Subcutaneous preadipocyte (primary cell): ENCODE data around the gene SLC2A13. TPM values are rescaled to one million over a fixed set of nuclear protein-coding genes. Genes with fewer than 3 reads are reported as not detected.

ENCODE experiments used
- small RNA-seq: library from RNA; depleted of rRNA; stranded (forward); fragments of <200 nt; gene quantifications from one replicate; pipeline ENCODE3, GENCODE V24; 2012
- total RNA-seq: library from RNA; depleted of rRNA; stranded (reverse); fragments of >200 nt; gene quantifications from 2 replicates; pipeline ENCODE4 v1.2.3, GENCODE V29; 2012

SLC2A13 gene
- 7.3 and 20.9 TPM in 2 replicates for total RNA-seq

DNA sequence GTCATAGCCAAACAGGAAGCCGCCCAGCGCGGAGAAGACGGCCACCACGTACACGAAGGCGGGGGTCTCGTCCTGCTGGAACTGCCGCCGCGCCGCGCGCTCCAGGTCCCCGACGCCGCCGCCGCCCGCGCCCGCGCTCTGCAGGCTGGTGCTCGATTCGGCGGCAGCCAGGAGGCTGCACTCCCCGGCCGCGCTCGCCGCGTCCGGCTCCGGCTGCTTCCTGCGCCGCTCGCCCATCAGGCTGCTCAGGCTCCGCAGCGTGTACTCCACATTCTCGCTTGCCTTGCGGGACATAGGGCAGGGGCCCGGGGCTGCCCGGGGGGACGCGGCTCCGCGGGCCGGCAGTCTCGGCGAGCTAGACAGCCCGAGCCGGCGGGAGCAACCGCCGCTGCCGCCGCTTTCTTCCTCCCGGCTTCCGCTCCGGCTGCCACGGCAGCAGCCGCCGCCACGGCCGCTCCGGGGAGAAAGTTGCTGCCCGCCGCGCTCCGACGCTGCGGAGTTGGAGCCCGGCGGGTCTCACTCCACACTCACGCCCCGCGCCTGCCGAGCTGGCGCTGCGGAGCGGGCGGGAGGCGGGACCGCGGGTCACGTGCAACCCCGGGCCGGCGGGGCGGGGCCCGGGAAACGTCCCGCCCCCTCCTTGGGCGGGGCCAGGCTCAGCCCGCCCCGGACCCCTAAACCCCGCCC is at the start of gene SLC2A13:
Gene SLC2A13 (minus strand): TSS at position 567 of the 687 bp plus-strand sequence. CDS start 273 bp downstream, at position 294.

Small RNA genes lying within 50 kb of the gene (small RNA-seq; reads per million reads assigned to genes)
- gene RF00414 = not detected

Other genes starting within 250 kb of the SLC2A13 start
- gene LRRK2, start 118.9 kb upstream of the SLC2A13 start, total RNA-seq = 4.1 and 4.8 TPM in 2 replicates